ENCODE results near the gene STAT3.
A peak's percentile ranks its signal among the peaks of the same experiment; 100 is the strongest.
"Not testable (repeated sequence)": the region's sequence is repeated elsewhere in the genome, so short reads cannot be mapped to it uniquely, and the experiment has no call there.

Gene STAT3

GRCh38 chr17:42346481-42346880, 41.8 kb downstream of the STAT3 start:
- no peak for DNase-seq

GRCh38 chr17:42345396-42346073, 42.7 kb downstream of the STAT3 start:
- no peak for DNase-seq

DNA sequence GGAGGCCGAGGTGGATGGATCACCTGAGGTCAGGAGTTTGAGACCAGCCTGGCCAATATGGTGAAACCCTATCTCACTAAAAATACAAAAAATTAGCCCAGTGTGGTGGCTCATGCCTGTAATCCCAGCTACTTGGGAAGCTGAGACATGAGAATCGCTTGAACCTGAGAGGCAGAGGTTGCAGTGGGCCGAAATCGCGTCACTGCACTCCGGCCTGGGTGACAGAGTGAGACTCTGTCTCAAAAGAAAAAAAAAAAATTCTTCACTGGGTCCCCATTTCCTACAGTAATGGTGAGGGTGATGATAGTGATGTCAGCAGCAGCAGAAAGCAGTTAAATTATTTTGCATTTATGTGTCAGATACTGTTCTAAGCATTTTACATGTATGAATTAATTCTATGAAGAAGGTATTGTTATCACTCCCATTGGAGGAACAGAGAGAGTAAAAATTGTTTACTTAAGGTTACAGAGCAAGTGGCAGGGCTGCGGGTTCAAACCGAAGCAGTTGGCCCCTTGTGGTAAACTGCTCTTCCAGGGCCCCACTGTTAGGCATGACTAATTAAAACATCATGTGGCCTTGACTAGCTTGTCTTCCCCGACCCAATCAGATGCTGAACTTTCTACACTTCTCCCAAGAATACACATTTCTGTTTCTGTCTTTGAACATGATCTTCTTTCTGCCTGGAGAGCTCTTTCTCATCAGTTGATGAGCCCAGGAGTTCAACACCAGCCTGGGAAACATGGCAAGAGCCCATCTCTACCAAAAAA, 45.8 kb downstream of the STAT3 start:
- DNase-seq = peak; percentile 42 to 45

- DNase-seq = no peak
These were observed 46.7 kb downstream of the STAT3 start for GRCh38 chr17:42341568-42341967.

GRCh38 chr17:42340691-42341127, 47.5 kb downstream of the STAT3 start:
- peak; percentile 38 to 55 for DNase-seq

DNA sequence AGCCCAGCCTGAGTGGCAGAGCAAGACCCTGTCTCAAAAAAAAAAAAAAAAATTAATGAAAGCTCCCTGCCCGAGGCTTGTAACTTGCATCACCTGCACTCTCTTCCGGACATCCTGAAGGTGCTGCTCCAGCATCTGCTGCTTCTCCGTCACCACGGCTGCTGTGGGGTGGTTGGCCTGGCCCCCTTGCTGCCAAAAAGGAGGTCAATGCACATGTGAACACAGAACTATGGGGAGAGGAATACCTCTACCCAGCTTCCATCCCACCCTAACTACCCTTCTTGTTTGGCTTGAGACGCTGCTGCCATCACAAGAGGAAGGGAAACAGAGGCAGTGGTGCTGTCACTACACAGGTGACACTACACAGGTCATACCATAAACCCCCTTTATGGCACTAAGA, 49.0 kb downstream of the STAT3 start:
- no peak for DNase-seq

- DNase-seq = no peak
These were observed 49.7 kb downstream of the STAT3 start for GRCh38 chr17:42338427-42338985.

DNA sequence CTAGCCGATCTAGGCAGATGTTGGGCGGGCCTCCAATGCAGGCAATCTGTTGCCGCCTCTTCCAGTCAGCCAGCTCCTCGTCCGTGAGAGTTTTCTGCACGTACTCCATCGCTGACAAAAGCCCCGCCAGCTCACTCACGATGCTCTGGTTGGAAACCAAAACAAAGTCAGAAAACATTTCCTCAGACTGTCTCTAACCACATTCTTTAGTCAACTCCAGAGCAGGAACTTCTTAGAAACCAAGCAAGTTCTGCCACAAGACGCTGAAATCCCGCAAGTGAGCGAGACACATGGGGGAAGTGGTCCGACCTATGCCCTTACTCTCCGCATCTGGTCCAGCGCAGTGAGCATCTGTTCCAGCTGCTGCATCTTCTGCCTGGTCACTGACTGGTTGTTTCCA, 50.8 kb downstream of the STAT3 start:
- peak; percentile 77 to 80 for DNase-seq

DNA sequence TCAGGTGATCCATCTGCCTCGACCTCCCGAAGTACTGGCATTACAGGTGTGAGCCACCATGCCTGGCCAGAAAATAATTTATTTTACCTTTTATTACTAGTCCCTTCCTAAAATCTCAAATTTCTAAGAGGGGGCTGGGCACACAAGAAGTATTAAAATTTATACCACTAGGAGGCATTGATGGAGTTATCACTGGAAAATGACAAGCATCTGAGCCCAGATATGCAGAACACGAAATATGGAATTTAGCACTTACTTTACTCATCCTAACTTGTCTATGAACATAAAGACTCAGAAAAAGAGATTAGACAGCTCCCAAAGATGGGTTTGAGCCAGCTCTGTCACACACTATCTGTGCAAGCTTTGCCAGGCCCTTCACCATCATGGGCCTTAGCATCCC, 53.6 kb downstream of the STAT3 start:
- no peak for DNase-seq

DNA sequence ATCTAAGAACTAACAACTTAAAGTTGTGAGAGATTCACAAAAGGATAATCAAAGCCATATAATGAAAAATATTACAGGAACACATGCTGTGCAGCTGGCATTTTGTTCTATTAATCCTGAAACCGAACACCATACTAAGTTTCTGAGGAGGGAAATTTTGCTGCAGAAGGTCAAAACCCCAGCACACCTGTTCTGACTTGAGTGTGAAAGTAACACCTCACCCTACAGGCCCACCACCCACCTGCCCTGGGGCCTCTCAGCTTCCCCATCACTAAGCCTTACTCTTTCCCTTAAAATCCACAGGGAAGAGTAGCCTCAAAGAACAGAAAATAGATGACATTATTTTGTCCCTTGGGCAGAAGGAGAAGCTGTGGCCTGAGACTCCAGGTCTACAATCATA, 55.2 kb downstream of the STAT3 start:
- peak in 1 of 2 donors; percentile 40 for DNase-seq

DNA sequence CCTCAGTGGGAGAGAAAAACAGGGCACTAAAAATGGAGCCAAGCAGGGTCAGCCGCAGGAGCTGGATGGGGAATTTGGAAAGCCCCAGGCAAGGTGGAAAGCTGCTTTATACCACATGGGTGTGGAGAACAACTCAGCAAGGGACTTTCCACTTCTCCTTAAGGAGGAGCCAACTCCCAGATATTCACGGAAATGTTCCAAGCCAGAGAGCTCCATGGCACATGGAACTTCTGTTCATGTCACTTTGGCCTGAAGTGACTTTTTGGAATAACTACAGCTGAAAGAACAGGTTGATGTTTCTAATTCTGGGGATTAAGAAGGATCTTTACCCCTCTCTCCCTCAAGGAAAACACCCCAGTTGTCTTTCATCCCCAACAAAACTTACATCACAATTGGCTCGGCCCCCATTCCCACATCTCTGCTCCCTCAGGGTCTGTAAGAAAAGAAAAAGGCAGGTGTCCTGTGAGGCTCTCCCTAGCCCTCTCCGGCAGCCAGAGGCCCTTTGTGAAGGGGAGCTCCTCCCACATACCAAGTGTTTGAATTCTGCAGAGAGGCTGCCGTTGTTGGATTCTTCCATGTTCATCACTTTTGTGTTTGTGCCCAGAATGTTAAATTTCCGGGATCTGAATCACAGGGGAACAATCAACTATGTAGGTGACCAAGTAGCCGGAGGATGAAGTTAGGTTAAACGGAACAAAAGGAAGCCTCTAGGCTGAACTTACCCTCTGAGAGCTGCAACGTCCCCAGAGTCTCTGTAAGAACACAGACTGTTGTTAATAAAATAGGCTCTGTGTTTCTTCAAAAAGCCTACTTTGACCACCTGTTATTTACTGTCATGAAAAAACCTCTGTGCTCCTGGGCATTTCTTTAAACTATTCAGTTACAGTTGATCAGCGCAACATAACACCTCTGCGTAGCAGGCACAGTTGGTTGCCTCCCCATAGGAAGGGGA, 58.9 kb downstream of the STAT3 start:
- DNase-seq = no peak

DNA sequence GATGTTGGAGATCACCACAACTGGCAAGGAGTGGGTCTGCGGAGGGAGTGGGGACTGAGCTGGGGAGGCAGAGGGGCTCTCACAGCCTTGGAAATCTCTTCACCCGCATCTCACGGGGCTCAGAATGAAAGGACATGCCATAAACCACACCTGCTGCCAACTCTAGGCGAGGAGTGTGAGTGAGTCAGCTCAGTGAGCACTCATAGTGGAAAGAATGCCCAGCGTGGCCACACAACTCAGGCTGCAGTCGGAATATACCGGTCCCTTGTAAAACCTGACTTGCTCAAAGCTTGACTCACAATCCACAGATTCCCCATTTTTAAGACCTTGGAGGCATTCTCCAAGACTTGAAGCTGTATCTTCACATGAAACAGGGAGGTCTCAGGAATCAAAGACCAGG, 63.2 kb downstream of the STAT3 start:
- no peak for DNase-seq

DNA sequence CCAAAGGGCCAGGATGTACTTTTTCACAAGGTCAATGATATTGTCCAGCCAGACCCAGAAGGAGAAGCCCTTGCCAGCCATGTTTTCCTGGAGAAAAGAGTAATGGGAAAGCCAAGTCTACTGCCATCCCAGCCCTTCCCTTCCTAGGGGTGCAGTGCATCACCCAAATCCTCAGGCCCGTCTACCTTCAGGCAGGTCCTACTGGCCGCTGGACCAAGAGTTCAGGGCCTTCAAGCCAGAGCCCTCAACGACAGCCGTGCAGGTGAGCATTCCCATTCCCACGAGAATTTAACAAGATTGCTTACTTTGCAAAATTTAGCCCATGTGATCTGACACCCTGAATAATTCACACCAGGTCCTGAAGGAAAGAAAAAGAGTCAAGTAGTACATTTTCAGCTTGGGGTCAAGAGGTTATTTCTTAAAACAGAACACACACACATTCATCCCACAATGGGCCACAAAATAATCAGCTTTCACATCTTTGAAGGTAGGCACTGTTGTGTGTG, 64.9 kb downstream of the STAT3 start:
- no peak for DNase-seq

DNA sequence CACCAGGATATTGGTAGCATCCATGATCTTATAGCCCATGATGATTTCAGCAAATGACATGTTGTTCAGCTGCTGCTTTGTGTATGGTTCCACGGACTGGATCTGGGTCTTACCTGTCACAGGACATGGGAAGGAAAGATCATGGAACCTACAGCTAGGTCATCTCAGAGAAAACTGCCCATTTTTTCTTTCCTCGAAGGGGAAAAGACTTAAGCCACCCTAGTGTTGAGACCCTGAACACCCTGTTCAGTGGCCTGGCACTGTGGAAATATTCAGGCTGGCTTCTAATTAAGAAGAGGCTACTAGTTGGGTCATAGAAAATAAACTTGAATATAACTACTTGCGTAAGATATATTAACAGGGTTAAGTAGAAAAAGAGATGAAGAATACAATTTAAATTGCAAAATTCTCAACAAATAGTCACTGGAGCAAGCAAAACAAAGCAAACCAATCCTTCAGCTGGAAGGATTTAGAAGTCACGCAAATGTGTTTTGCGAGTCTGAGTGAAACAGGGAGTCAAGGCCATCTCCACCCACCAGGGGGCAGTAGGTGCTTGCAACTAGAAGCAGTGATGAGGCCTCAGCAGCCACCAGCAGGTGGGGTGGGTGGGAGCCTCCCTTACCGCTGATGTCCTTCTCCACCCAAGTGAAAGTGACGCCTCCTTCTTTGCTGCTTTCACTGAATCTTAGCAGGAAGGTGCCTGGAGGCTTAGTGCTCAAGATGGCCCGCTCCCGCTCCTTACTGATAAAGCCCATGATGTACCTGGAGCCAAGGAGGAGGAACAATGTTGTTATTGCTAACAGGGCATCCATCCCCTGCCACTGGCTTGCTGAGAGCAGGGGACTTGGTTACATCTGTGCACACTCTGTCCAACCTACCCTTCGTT, 65.6 kb downstream of the STAT3 start:
- peak; percentile 97 to 98 for DNase-seq

GRCh38 chr17:42321555-42321954, 66.7 kb downstream of the STAT3 start:
- no peak for DNase-seq

DNA sequence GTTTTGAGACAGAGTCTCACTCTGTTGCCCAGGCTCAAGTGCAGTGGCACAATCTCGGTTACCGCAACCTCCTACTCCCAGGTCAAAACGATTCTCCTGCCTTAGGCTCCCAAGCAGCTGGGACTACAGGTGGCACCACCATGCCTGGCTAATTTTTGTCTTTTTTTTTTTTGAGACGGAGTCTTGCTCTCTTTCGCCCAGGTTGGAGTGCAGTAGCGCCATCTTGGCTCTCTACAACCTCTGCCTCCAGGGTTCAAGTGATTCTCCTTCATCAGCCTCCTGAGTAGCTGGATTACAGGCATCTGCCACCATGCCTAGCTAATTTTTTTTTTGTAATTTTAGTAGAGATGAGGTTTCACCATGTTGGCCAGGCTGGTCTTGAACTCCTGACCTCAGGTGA, 70.3 kb downstream of the STAT3 start:
- DNase-seq = not testable (repeated sequence)

GRCh38 chr17:42317266-42317845, 70.9 kb downstream of the STAT3 start:
- no peak for DNase-seq

DNA sequence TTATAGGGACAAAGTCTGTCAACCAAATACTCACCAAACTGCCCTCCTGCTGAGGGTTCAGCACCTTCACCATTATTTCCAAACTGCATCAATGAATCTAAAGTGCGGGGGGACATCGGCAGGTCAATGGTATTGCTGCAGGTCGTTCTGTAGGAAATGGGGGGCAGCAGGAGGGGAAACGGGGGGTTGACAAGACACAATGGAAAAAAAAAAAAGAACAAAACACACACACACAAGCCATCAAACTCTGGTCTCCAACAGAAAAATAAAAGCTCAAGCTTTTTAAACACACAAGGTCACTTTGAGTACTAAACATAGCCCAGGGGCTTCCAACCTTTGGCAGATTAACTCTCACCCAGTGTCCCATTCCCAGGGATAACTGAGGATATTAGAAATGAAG, 71.5 kb downstream of the STAT3 start:
- DNase-seq = no peak

DNA sequence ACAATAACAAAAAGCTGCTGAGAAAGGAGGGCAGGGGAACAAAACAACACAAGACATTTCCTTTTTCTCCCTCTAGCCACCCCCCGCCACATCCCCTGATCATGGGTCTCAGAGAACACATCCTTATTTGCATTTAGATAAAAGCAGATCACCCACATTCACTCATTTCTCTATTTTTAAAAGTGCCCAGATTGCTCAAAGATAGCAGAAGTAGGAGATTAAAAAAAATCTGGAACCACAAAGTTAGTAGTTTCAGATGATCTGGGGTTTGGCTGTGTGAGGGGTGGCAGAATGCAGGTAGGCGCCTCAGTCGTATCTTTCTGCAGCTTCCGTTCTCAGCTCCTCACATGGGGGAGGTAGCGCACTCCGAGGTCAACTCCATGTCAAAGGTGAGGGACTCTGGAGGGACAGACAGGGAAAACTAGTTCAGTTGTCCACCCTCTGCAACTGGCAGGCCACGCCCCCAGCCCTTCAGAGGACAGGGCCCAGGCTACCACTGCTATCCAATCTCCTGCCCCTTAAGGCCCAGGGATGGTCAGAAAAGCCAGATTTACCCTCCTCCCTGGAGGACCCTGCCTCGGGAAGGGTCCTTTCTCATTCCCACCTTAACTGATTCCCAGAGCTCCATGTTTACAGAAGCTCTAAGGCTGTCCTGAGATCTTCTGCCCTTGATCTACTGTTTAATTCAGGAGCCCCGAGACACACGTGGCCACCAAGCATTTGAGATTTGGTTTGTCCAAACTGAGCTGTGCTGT, 72.7 kb downstream of the STAT3 start:
- no peak for DNase-seq

DNA sequence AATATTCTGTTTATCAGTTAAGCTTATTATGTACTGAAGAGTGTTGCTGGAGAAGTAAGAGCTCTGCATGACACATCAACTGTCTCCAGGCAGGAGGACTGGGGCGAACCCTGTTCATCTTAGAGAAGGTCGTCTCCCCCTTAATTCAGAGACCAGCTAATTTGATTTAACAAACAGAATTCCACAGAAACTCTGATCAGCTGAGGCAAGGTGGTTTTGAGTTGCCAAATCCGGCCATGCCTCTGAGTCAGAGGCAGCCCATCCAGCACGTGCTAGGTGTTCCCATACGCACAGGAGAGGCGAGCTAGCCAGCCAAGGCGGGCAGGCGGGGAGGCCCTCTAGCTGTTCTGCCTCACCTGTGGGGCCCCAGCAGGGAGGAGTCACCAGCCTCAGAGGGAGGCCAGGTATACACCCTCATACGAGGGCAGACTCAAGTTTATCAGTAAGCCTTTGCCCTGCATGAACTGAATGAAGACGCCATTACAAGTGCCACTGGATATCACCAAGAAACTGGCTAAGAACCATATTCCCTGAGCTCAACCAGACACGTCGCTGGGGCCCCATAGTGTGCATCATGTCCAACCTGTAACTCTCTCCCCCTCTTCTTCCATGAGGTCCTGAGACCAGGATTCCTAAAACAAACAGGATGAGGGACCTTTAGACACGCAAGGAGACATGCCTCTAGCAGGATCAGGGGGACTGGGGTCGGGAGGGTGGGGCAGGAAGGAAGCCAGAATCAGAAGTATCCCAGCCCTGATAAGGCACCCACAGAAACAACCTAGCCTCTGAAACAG, 74.3 kb downstream of the STAT3 start:
- DNase-seq = peak; percentile 33 to 35
